Cerebellar nuclear complex (tissue), 1 donor: ENCODE measurements around the gene CELSR2.

Experiments used
- DNase-seq, 2 experiments: peaks; one replicate each; lab custom pipeline; 2025; lab: John Stamatoyannopoulos, UW

Gene CELSR2

GRCh38 chr1:109251277-109252166 is 2.2 kb downstream of the CELSR2 start:
- no peak for DNase-seq

DNA sequence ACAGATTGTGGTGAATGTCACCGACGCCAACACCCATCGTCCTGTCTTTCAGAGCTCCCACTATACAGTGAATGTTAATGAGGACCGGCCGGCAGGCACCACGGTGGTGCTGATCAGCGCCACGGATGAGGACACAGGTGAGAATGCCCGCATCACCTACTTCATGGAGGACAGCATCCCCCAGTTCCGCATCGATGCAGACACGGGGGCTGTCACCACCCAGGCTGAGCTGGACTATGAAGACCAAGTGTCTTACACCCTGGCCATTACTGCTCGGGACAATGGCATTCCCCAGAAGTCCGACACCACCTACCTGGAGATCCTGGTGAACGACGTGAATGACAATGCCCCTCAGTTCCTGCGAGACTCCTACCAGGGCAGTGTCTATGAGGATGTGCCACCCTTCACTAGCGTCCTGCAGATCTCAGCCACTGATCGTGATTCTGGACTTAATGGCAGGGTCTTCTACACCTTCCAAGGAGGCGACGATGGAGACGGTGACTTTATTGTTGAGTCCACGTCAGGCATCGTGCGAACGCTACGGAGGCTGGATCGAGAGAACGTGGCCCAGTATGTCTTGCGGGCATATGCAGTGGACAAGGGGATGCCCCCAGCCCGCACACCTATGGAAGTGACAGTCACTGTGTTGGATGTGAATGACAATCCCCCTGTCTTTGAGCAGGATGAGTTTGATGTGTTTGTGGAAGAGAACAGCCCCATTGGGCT is 3.0 kb downstream of the CELSR2 start:
- no peak for DNase-seq

- DNase-seq, result no peak
Observed at GRCh38 chr1:109252893-109253802, 3.8 kb downstream of the CELSR2 start.

DNA sequence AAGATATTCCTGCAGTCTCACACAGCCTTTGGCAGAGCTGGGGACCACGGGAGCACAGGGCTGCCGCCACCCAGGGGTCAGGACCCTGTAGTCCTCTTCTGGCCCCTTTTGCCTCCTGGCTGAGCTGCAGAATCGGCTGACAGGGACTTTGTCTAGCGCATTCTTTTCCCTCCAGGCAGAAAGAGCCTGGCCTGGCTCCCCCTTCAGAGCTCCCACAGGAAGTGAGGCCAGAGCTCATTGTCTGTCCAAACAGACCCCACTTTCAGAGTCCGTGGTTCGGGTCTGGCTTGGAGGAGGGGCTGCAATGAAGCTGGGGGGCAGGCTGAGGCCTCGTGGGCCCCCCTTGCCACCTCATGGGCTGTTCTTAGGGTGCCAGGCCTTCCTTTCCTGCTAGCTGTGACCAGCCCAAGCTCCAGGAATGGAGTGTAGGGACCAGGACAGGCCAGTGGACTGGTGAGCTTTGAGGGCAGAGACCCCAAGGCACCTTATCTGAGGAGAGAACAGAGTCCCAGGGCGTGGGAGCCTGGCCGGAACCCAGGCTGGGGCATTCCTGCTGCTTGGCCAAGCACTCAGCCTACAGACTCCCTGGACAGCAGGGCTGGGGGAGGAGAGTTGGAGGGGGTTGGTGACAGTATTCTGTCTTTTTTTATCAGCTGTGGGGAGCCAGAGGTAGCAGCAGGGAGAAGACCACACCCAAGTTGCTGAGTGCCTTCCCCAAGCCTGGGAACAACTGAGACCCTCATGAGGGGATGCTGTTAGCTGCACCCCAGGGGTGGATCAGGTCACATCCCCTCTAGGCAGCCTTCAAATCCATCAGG is 4.7 kb downstream of the CELSR2 start:
- no peak for DNase-seq

DNA sequence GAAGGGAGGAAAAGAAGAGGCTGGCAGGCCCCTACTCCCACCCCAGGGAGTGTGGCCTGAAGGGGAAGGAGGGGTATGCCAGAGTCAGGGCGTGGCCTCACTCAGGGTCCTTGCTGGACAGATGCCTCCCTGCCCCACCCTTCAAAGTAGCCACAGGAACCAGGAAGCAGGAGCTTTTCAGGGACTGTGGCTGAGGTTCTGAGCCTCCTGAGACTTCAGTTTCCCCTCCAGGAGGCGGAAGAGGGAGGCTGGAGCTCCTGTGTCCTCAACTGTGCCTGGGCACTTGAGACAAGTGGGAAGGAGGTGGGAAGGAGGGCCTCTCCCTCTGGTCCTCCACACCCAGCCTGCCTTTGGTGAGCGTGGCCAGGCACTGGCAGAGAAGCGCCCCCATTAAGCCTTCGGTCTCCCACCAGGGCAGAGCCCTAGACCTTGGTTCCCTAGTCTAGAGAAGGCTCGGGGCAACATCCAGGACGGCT is 5.3 kb downstream of the CELSR2 start:
- DNase-seq, result no peak

- DNase-seq, result no peak
Observed at GRCh38 chr1:109255097-109255651, 5.8 kb downstream of the CELSR2 start.

DNA sequence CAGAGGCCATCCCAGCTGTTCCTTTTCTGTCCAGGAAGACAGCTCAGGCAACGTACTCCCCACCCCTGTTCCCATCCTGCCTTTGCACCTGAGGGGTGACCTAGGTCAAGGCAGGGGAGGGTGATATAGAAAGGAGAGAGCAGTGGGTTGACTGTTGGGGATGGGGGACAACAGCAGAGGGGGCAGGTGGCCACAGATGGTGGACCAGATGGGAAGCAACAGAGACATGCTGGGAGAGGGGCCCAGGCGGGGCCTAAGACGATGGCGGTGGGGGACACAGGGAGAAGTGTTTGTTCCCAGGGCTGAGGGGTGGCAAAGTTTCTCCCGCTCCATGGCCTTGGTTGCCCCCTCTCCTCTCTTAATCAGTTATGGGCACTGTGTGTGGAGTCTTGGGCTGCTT is 6.3 kb downstream of the CELSR2 start:
- no peak for DNase-seq

GRCh38 chr1:109256085-109256484 is 6.7 kb downstream of the CELSR2 start:
- no peak for DNase-seq

- DNase-seq, result no peak
Observed at GRCh38 chr1:109256971-109257681, 7.8 kb downstream of the CELSR2 start.

GRCh38 chr1:109257682-109258421 is 8.5 kb downstream of the CELSR2 start:
- no peak for DNase-seq

DNA sequence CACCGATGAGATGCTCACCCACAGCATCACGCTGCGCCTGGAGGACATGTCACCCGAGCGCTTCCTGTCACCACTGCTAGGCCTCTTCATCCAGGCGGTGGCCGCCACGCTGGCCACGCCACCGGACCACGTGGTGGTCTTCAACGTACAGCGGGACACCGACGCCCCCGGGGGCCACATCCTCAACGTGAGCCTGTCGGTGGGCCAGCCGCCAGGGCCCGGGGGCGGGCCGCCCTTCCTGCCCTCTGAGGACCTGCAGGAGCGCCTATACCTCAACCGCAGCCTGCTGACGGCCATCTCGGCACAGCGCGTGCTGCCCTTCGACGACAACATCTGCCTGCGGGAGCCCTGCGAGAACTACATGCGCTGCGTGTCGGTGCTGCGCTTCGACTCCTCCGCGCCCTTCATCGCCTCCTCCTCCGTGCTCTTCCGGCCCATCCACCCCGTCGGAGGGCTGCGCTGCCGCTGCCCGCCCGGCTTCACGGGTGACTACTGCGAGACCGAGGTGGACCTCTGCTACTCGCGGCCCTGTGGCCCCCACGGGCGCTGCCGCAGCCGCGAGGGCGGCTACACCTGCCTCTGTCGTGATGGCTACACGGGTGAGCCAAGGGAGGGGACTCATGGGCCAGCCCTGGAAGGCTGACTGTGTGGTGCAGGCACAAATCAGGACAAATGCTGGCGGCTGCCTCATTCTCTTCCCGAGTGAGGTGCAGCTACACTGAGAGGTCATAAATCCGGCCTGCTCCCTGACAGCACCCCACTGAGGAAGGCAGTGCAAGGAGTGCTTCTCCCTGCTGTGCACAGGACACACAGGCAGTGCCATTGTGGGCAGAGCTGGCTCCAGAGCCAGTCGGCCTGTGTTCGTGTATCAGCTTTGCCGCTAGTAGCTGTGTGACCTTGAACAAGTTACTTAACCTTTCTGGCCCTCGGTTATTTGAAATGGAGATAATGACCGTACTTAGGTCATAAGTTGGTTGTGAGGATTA is 9.4 kb downstream of the CELSR2 start:
- DNase-seq, result no peak

DNA sequence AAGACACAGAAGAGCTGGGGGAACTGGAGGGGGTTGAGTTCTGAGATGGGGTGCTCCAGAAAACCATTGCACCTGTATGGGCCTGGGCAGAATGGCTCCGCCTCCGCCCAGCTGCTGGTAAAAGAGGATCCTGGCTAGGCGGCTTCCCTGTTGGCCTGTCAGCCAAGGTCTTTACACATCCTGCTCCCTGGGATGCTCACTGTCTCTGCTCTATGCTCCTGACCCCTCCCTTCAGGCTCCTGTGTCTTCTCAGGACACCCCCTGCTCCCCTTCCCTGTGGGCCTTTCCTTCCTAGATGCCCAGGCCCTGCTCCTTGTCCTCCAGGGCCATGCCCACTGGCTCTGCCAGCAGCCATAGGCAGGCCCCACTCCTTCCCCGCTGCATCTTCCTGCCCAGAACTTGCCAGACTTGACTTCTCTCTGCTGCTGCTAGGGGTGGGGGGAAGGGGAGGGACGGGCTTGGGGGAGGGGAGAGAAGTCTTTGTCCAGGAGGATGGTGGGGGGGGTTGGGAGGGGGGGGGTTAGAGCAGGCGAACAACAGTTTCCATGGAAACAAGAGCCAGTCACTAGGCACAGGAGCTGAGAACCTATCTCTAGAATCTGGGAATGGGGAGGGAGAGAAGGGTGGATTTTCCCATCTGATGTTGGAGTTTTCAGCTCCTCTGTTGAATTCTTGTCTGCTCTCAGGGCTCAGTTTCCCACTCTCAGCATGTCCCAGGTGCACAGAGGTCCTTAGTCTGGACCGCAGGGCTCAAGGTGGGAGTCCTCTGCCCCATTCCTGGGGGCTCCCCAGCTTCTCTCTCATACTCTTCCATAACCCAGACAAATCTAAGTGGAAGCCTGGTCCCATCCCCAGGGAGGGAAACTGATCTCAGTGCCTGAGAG is 10.6 kb downstream of the CELSR2 start:
- DNase-seq, result no peak

DNA sequence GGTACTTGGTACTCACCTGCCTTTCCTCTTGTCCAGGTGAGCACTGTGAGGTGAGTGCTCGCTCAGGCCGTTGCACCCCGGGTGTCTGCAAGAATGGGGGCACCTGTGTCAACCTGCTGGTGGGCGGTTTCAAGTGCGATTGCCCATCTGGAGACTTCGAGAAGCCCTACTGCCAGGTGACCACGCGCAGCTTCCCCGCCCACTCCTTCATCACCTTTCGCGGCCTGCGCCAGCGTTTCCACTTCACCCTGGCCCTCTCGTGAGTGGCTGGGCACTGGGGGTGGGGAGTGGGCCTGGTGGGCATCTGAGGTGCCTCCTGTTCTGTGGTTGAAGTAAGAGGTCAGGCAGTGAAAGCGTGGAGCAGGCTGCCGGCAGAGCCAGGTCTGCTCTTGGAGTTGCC is 11.7 kb downstream of the CELSR2 start:
- no peak for DNase-seq

DNA sequence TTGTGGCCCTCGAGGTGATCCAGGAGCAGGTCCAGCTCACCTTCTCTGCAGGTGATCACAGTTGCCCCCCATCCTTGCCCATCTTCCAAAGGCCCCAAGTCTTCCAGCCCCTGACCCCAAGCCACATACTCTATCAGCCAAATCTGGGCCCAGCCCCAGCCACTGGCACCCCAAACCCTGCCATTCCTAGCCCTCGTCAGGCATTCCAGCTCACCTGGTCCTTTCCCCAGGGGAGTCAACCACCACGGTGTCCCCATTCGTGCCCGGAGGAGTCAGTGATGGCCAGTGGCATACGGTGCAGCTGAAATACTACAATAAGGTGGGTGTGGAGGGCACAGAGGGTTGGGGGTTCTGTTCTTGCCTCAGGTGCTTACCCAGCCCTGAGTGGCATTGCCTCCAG is 12.2 kb downstream of the CELSR2 start:
- no peak for DNase-seq

DNA sequence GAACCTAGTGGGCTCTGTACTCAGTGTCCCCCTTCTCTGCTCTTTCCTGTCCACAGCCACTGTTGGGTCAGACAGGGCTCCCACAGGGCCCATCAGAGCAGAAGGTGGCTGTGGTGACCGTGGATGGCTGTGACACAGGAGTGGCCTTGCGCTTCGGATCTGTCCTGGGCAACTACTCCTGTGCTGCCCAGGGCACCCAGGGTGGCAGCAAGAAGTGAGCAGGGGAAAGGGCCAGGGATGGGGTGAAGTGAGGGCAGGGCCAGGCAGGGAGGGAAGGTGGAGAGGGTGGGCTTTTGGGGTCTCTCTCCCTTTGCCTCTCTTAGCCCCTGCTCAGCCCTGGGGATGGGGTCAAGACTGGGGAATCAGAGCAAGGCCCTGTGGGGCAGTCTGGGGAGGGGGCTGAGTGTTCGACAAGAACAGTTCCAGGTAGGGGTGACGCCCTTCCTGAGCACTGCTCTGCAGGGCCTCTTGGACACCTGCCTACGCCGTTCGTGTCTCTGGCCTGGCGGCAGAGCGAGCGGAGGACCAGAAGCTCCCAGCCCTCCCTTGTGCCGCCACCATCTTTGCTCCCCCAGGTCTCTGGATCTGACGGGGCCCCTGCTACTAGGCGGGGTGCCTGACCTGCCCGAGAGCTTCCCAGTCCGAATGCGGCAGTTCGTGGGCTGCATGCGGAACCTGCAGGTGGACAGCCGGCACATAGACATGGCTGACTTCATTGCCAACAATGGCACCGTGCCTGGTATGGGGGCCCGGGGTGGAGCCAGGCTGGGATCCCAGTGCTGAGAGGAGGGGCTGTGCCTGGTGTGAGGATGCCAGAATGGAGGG is 13.1 kb downstream of the CELSR2 start:
- DNase-seq, result no peak

GRCh38 chr1:109263234-109263596 is 13.9 kb downstream of the CELSR2 start:
- DNase-seq, result no peak
